SK-N-SH (cell line): ENCODE results near the gene IGFALS. TPM values are rescaled to one million over a fixed set of nuclear protein-coding genes. Genes with fewer than 3 reads are reported as not detected.

Source experiments
- CTCF ChIA-PET: fragments of 300-600, 350-600 bp; formaldehyde crosslinking; extraction: SDS; loops from one replicate; lab custom pipeline; 2021; lab: Yijun Ruan, JAX
- POLR2A ChIA-PET: fragments of 350-600 bp; sonication (Branson Sonifier 250); formaldehyde crosslinking; extraction: SDS; loops from one replicate; lab custom pipeline; 2020; ENCODE audit warnings: antibody characterized with exemption, inconsistent platforms; lab: Yijun Ruan, JAX
- DNase-seq: peaks from one replicate; pipeline ENCODE4 v3.0.0; 2012
- H2AFZ ChIP-seq: fragments of 200-600 bp; sonication (generic); 2 replicates; pipeline ENCODE4 v1.8.1; 2016; ENCODE audit warnings: antibody characterized with exemption, mild to moderate bottlenecking, low read depth
- H3F3A ChIP-seq: fragments of 200-600 bp; sonication (generic); replicated peaks from 2 replicates; pipeline ENCODE3; 2016; ENCODE audit warnings: antibody characterized with exemption, mild to moderate bottlenecking; ENCODE audit not compliant: insufficient read depth
- H3K27ac ChIP-seq, 2 experiments: fragments of 200-500 bp in 1 of 2; fragments of 200-600 bp in 1 of 2; sonication (Bioruptor generic) in 1 of 2; sonication (generic), shearing (Covaris generic) in 1 of 2; 2 replicates each; pipeline versions ENCODE4 v1.5.1 to v1.6.1; 2014 to 2016; ENCODE audit warnings: low read depth in 2 of 2, inconsistent platforms in 1 of 2, low read length in 1 of 2, mild to moderate bottlenecking in 1 of 2, mixed read lengths in 1 of 2
- H3K27me3 ChIP-seq: fragments of 200-600 bp; sonication (generic), shearing (Covaris generic); 2 replicates; pipeline ENCODE4 v1.6.1; 2016; ENCODE audit warnings: mixed run types; ENCODE audit not compliant: insufficient read depth
- H3K36me3 ChIP-seq, 2 experiments: fragments of 200-500 bp in 1 of 2; fragments of 200-600 bp in 1 of 2; sonication (Bioruptor generic) in 1 of 2; sonication (generic) in 1 of 2; replicated peaks in 1 of 2; 2 replicates each; pipeline versions ENCODE3 to v1.5.1; 2014 to 2016; ENCODE audit warnings: low read length in 1 of 2, mild to moderate bottlenecking in 1 of 2; ENCODE audit not compliant: insufficient read depth in 2 of 2, control insufficient read depth in 1 of 2
- H3K4me1 ChIP-seq, 2 experiments: fragments of 200-500 bp in 1 of 2; fragments of 200-600 bp in 1 of 2; sonication (Bioruptor generic) in 1 of 2; sonication (generic), shearing (Covaris generic) in 1 of 2; 2 replicates each; pipeline versions ENCODE4 v1.5.1 to v1.6.1; 2014 to 2016; ENCODE audit warnings: low read depth in 1 of 2, low read length in 1 of 2, mixed run types in 1 of 2; ENCODE audit not compliant: insufficient read depth in 2 of 2, control insufficient read depth in 1 of 2
- H3K4me2 ChIP-seq: fragments of 200-600 bp; sonication (generic), shearing (Covaris generic); 2 replicates; pipeline ENCODE4 v1.6.1; 2017; ENCODE audit warnings: mixed run types
- H3K4me3 ChIP-seq, 2 experiments: fragments of 200-500 bp in 1 of 2; fragments of 200-600 bp in 1 of 2; sonication (Bioruptor generic) in 1 of 2; sonication (generic), shearing (Covaris generic) in 1 of 2; 2 replicates each; pipeline versions ENCODE4 v1.5.1 to v1.8.1; 2014 to 2016; ENCODE audit warnings: low read depth in 2 of 2, inconsistent platforms in 1 of 2, low read length in 1 of 2, mild to moderate bottlenecking in 1 of 2, mixed read lengths in 1 of 2, moderate library complexity in 1 of 2
- H3K79me2 ChIP-seq: fragments of 200-600 bp; sonication (generic); 2 replicates; pipeline ENCODE4 v1.8.1; 2017; ENCODE audit warnings: mild to moderate bottlenecking; ENCODE audit not compliant: insufficient read depth
- H3K9ac ChIP-seq: fragments of 200-600 bp; sonication (generic); 2 replicates; pipeline ENCODE4 v1.6.1; 2017; ENCODE audit warnings: mixed run types
- H3K9me2 ChIP-seq: fragments of 200-600 bp; sonication (generic); 2 replicates; pipeline ENCODE4 v1.6.1; 2017; ENCODE audit warnings: mixed run types
- H3K9me3 ChIP-seq: fragments of 200-600 bp; sonication (generic); 2 replicates; pipeline ENCODE4 v1.6.1; 2017; ENCODE audit warnings: mixed run types, mild to moderate bottlenecking, moderate library complexity
- H4K20me1 ChIP-seq: fragments of 200-600 bp; sonication (generic); 2 replicates; pipeline ENCODE4 v1.6.1; 2017; ENCODE audit warnings: mild to moderate bottlenecking, mixed run types; ENCODE audit not compliant: insufficient read depth
- ELF1 ChIP-seq: IDR thresholded peaks from 2 replicates; pipeline ENCODE4 v1.4.0; 2012
- EZH2phosphoT487 ChIP-seq: fragments of 200-600 bp; sonication (generic); IDR thresholded peaks from 2 replicates; pipeline ENCODE4 v1.6.1; 2017; ENCODE audit warnings: low read depth, mixed run types, mild to moderate bottlenecking, antibody characterized with exemption, moderate library complexity, borderline replicate concordance
- IRF3 ChIP-seq: fragments of 150-350 bp; IDR thresholded peaks from 2 replicates; pipeline ENCODE4 v1.6.1; 2016; ENCODE audit warnings: mild to moderate bottlenecking, low read depth, low read length
- JUND ChIP-seq: IDR thresholded peaks from 2 replicates; pipeline ENCODE4 v1.4.0; 2012
- RAD21 ChIP-seq: IDR thresholded peaks from 2 replicates; pipeline ENCODE4 v1.6.1; 2012; ENCODE audit warnings: mild to moderate bottlenecking, low read length
- RCOR1 ChIP-seq: fragments of 150-350 bp; IDR thresholded peaks from 2 replicates; pipeline ENCODE4 v1.6.1; 2017; ENCODE audit warnings: antibody characterized with exemption, low read length
- RFX5 ChIP-seq: IDR thresholded peaks from 2 replicates; pipeline ENCODE4 v1.6.1; 2012; ENCODE audit warnings: mild to moderate bottlenecking, improper control_type of control experiment, low read length
- YY1 ChIP-seq: IDR thresholded peaks from 2 replicates; pipeline ENCODE4 v1.4.0; 2012; ENCODE audit warnings: low read depth, mild to moderate bottlenecking
- WGBS: methylation state at CpG from one replicate; pipeline ENCODE4 v1.1.6; 2017; ENCODE audit warnings: low lambda C conversion rate; 5-methylcytosine and 5-hydroxymethylcytosine counted together
- polyA plus RNA-seq, 3 experiments: library from polyadenylated mRNA; depleted of rRNA; stranded (reverse); fragments of >200 nt; gene quantifications; 2 replicates each; pipeline ENCODE4 v1.2.3, GENCODE V29; 2012

IGFALS gene
- polyA plus RNA-seq, 1 of the 3 experiments (the other 2 are of a cell fraction) = 0.02 TPM

- TF ChIP-seq IRF3 = no peak
- TF ChIP-seq RAD21 = no peak
- no peak for TF ChIP-seq JUND
- TF ChIP-seq, all 33 proteins: peak for 0
Observed at GRCh38 chr16:1834096-1834495, 40.6 kb upstream of the IGFALS start (continued).

GRCh38 chr16:1832838-1833454, 39.4 kb upstream of the IGFALS start:
- H4K20me1 ChIP-seq = no peaks in the 10 kb centered on the region

GRCh38 chr16:1831186-1832075, 37.9 kb upstream of the IGFALS start:
- no peak for TF ChIP-seq RCOR1
- TF ChIP-seq ELF1 = no peak
- TF ChIP-seq RFX5 = no peak
- no peak for TF ChIP-seq YY1
- peaks cover 39% of the 10 kb centered on the region for H3K79me2 ChIP-seq
- 88% methylated on average over 17 of the region's 19 CpGs for WGBS
- no peak overlapping the region for H3K4me3 ChIP-seq
- H3K27me3 ChIP-seq = no peaks in the 10 kb centered on the region
- H3K9me2 ChIP-seq = no peaks in the 10 kb centered on the region
- H3K4me2 ChIP-seq = no peak overlapping the region
- DNase-seq = no peak
- no peaks in the 10 kb centered on the region for H3K9me3 ChIP-seq
- no peak overlapping the region for H2AFZ ChIP-seq
- peaks cover 16 to 27% of the 10 kb centered on the region in 2 experiments for H3K36me3 ChIP-seq
- no peak overlapping the region for H3K9ac ChIP-seq
- no peaks in the 10 kb centered on the region for H3F3A ChIP-seq
- no peaks in the 10 kb centered on the region for H4K20me1 ChIP-seq
- ChIA-PET POLR2A (no interaction called here), CTCF (no interaction called here)
- H3K4me1 ChIP-seq = peaks cover 0 to 10% of the 10 kb centered on the region in 2 experiments; a peak in 3 of 4 replicates
- H3K27ac ChIP-seq = no peak overlapping the region

More at GRCh38 chr16:1832838-1833454, 39.4 kb upstream of the IGFALS start:
- Histone ChIP-seq H3F3A (no peaks in the 10 kb centered on the region), H2AFZ (no peak overlapping the region), H3K9me3 (no peaks in the 10 kb centered on the region), H3K79me2 (peaks cover 31% of the 10 kb centered on the region), H3K4me2 (no peak overlapping the region), H3K4me1 (peaks cover 0 to 10% of the 10 kb centered on the region in 2 experiments; a peak in 3 of 4 replicates), H3K4me3 (no peak overlapping the region), H3K36me3 (peaks cover 16 to 29% of the 10 kb centered on the region in 2 experiments), H3K9me2 (no peaks in the 10 kb centered on the region), H3K27me3 (no peaks in the 10 kb centered on the region), H3K27ac (no peak overlapping the region), H3K9ac (no peak overlapping the region)
- WGBS = 66% methylated on average over 9 of the region's 9 CpGs
- no peak for TF ChIP-seq EZH2phosphoT487
- ChIA-PET POLR2A (no interaction called here), CTCF (no interaction called here)
- no peak for DNase-seq
